Stimulated activated CD4-positive, alpha-beta T cell treated with anti-CD3 and anti-CD28 coated beads, TNF-alpha, amount 100 ng/mL, for 1 hour (primary cell): ENCODE results near the gene TTLL1.
A peak's percentile ranks its signal among the peaks of the same experiment; 100 is the strongest.
"Not testable (repeated sequence)": the region's sequence is repeated elsewhere in the genome, so short reads cannot be mapped to it uniquely, and the experiment has no call there.

Experiments used
- DNase-seq, 3 donors: peaks; one replicate each; pipeline ENCODE4 v3.0.0-alpha.2; 2020; ENCODE audit warnings: low read depth in 3 of 3, low spot score in 1 of 3

Gene TTLL1

GRCh38 chr22:43014316-43014868 lies 74.8 kb downstream of the TTLL1 start:
- DNase-seq = peak in 1 of 3 donors; percentile 14

- no peak for DNase-seq
Measured at GRCh38 chr22:43013355-43014315, 75.6 kb downstream of the TTLL1 start.

GRCh38 chr22:43012390-43012789 lies 76.8 kb downstream of the TTLL1 start:
- no peak for DNase-seq

GRCh38 chr22:43011079-43011478 lies 78.1 kb downstream of the TTLL1 start:
- DNase-seq = no peak

DNA sequence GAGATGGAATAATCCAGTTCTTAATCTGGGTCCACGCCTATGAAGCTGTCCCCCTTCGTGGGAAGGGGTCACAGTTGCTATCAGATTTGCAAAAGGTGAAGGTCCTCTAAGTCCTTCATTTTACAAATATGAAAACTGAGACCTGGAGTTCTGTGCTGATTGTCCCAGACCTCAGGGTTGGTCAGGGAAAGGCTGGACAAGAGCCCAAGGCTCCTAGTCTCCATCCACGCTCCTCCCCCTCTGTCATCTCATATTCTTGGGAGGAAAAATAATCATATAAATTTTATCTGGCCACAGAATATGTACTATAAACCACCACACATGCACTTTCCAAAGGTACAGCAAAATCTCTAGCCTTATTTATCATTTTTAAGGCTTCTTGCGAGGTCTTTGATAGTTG lies 79.7 kb downstream of the TTLL1 start:
- DNase-seq = no peak

DNA sequence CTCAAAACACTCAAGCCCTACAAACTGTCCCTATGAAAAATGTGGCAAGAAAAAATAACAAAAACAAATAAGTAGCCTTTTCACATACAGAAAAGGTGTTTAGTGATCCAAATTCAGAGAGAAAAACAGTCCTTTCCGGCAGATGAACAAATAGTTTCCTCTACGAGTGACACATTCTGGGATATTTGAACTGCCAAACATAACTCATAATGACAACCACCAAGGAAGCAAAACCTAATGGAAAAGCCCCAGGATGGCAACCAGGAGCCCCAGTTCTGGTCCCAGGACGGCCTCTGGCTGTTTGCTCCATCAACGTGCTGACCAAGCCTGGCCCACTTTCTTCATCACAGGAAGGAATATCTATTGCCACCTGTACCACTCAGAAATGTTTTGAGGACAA lies 80.3 kb downstream of the TTLL1 start:
- DNase-seq = no peak

- no peak for DNase-seq
Measured at GRCh38 chr22:43008509-43008908, 80.7 kb downstream of the TTLL1 start.

GRCh38 chr22:43007519-43008102 lies 81.6 kb downstream of the TTLL1 start:
- no peak for DNase-seq

DNA sequence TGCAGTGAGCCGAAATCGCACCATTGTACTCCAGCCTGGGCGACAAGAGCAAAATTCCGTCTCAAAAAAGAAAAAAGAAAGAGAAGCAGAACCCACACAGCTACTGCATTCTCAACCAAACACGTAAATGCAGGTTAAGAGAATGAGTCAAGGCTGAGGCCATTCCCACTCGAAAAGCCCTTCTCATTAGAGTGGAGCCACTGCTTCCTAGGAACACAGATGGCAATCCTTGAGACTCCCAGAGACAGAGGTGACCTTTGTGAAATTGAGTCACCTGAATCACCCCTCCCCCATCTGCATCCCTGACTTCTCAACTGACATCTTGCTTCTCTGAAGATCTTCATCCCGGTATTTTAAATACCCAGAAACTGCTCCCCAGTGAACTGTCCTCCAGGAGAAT lies 82.4 kb downstream of the TTLL1 start:
- DNase-seq = no peak

GRCh38 chr22:43006016-43006505 lies 83.1 kb downstream of the TTLL1 start:
- DNase-seq = no peak

DNA sequence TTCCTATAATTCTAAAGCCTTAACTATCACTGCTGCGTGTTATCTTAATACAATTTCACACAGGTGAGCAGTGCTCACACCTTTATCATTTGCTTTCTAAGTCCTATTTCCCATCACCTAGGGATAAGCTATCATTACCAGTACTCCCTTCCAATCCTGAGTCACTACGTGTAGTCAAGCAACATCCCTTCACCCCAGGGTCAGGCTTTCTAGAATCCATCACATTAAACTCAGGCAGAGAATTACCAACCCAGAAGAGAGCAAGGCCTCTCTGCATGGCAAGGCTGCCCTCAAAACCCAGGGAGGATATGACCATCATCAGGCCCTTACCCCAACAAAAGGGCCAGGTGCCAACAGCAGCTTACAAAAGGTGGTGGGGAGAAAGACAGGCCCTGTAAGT lies 84.1 kb downstream of the TTLL1 start:
- no peak for DNase-seq

DNA sequence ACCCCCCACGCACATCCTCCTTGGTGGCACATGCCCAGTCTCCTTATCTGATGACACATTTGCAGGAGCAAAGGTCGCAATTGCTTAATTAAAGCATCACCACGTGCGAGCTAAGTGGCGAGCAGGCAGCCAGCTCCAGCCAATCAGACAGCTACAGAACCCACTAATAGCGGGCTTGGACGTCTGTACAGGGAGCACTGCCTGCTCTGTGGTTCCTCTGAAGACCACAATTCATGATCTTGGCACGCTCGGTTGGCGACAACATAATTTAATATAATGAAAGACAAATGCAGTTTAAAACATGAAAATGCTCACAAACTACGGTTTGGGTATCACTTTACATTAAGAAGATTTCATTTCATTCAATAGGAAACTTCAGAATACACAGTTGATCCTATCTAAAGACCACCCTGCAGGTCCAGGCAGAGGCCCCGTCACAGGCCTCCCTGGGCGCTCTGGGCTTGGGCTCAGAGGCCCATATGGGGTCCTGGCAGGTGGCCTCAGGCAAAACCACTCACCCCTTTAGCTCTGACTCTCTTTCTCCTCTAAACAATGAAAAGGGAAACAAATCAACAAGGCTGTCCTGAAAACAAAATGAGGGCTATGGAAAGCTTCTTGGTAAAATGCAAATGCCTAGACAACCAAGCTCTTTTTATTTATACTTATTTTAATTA lies 84.7 kb downstream of the TTLL1 start:
- no peak for DNase-seq

DNA sequence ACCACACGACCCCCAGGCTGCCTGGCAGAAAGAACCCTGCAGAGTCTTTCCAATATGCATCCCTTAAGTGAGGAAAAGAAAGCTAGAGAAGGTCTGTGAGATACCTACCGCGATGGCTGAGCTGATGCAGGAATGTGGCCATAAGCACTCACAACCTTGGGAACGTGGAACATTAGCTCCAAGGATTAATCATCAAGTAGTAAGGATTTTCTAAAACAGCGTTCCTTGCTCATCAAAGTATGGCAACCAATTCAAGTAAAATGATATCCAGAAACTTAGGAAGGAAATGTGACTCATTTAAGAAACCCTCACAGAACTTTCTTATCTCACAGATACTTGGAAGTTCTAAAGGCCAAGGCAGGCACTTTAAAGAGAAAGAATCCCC lies 87.0 kb downstream of the TTLL1 start:
- DNase-seq = no peak

- no peak for DNase-seq
Measured at GRCh38 chr22:43001271-43002201, 87.7 kb downstream of the TTLL1 start.

GRCh38 chr22:43000441-43001175 lies 88.6 kb downstream of the TTLL1 start:
- DNase-seq = peak in 1 of 3 donors; percentile 9

GRCh38 chr22:42997582-42998090 lies 91.6 kb downstream of the TTLL1 start:
- no peak for DNase-seq

DNA sequence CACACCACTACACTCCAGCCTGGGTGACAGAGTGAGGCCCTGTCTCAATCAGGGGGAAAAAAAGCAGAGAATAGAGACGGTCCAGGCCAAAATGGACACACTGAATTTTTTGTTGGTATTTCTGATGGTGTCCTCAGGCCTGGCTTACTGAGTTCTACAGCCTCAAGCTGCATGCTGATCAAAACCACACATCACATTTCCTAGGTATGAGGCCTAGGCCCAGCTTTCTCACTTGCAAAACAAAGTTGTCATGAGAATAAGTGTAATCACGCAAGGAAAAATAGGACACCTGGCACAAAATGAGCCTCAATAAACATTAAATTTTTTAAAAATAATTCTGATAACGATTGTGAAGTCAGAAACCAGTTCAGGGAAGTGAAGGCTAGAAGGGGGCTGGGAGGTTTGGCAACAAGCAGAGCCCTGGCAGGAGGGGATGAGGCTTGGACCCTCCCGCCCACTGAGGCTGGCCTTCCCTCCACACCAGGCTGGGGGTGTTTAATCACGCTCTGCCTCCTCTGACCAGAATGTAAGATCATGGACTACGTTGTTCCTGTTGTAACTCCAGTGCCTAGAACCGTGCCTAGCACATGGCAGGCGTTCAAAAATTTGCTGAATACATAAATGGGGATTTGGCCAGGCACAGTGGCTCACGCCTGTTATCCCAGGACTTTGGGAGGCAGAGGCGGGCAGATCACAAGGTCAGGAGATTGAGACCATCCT lies 92.4 kb downstream of the TTLL1 start:
- DNase-seq = no peak

GRCh38 chr22:42995654-42996053 lies 93.5 kb downstream of the TTLL1 start:
- DNase-seq = not testable (repeated sequence)
